ENCODE data around the gene MELTF. TPM values are rescaled to one million over a fixed set of nuclear protein-coding genes. Genes with fewer than 3 reads are reported as not detected.

Gene MELTF
- total RNA-seq, 1 experiment from 2014 or later = 9.2 TPM

DNA sequence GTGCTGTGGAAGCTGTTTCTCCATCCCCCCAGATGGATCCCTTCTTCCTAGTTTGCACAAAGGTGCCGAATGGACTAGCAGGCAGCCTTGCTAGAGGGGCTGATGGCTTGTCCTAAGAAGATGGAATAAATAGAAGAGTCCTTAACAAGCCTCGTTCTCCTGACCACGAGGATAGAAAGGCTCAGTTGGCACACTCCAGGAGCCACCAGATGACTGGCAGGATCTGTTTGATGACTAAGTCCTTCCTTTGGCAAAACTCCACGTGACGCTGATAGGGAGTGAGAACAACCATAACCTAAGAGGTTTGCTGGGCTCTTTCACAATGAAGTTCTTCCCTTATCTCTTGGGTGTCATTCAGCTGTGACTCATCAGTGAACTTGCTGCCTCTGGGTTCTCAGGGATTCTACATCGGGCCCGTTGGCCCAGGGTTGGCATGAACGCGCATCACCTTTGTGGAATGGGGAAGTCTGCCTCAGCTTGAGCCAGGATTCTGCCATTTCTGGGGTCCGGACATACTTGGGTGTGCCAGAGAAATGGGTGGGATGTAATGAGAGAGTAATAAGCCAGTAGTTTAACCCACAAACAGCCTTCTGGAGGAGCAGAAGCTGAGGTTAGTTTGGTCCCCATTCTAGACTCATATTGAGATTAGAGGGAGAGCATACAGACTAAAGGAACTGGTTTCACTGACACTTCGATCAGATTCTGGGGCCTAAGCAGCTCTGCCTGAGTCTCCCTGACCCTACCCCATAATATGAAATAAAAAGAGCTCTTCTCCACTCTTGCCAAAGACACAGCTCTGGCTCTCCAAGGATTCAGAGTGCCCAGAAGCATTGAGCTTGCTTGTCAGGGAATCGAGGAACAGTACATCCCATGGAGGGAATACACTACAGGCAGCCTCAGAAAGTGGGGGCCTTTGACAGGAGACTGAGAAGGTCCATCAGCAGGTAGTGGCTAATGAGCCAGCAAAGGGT lies 2.0 kb upstream of the MELTF start:
- no peaks in the 10 kb centered on the region for H3K36me3 Mint-ChIP-seq (ENCODE audit: insufficient read depth in 1 of 3, low read depth in 3 of 3)
- no peaks in the 10 kb centered on the region for H3K79me2 ChIP-seq (ENCODE audit: insufficient read depth, low read length)
- no peak overlapping the region for H3K4me3 Mint-ChIP-seq
- no peak overlapping the region for H2BK15ac ChIP-seq (ENCODE audit: low read depth, low read length)
- no peak overlapping the region for H2BK12ac ChIP-seq (ENCODE audit: insufficient read length, low read depth, low read length)
- H3K9ac ChIP-seq (ENCODE audit: extremely low read depth, insufficient read length, low read length) = no peak overlapping the region
- TF ChIP-seq, protein P1, sequence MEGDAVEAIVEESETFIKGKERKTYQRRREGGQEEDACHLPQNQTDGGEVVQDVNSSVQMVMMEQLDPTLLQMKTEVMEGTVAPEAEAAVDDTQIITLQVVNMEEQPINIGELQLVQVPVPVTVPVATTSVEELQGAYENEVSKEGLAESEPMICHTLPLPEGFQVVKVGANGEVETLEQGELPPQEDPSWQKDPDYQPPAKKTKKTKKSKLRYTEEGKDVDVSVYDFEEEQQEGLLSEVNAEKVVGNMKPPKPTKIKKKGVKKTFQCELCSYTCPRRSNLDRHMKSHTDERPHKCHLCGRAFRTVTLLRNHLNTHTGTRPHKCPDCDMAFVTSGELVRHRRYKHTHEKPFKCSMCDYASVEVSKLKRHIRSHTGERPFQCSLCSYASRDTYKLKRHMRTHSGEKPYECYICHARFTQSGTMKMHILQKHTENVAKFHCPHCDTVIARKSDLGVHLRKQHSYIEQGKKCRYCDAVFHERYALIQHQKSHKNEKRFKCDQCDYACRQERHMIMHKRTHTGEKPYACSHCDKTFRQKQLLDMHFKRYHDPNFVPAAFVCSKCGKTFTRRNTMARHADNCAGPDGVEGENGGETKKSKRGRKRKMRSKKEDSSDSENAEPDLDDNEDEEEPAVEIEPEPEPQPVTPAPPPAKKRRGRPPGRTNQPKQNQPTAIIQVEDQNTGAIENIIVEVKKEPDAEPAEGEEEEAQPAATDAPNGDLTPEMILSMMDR (conservative IDR thresholded peaks at IDR 0.05) = no peak
- H4K5ac ChIP-seq (ENCODE audit: insufficient read length, low read depth, low read length) = no peak overlapping the region
- no peak overlapping the region for H3K23ac ChIP-seq (ENCODE audit: insufficient read length, low read depth, low read length)
- H3K4ac ChIP-seq (ENCODE audit: low read depth, low read length) = no peak overlapping the region
- H4K8ac ChIP-seq (replicated peaks; ENCODE audit: insufficient read length, low read depth, low read length) = no peak overlapping the region
- H3K23me2 ChIP-seq (ENCODE audit: insufficient read length, low read depth, low read length, poor library complexity, severe bottlenecking) = no peaks in the 10 kb centered on the region
- H3K27me3 ChIP-seq (ENCODE audit: insufficient read depth, low read length) = no peaks in the 10 kb centered on the region; the same call in 1 of the 2 replicates
- H4K91ac ChIP-seq (ENCODE audit: insufficient read length, low read depth, low read length) = no peak overlapping the region
- H3K27ac Mint-ChIP-seq = no peak overlapping the region
- no peak overlapping the region for H3K18ac ChIP-seq (ENCODE audit: insufficient read length, low read depth, low read length)
- peaks cover 3% of the 10 kb centered on the region in 2 experiments; a peak in 2 of 5 replicates for H3K9me3 Mint-ChIP-seq
- peaks cover 43% of the 10 kb centered on the region for H3K27me3 Mint-ChIP-seq (ENCODE audit: low read depth)
- no peak overlapping the region for H2AFZ ChIP-seq (ENCODE audit: low read length)
- no peak overlapping the region for H3T11ph ChIP-seq (ENCODE audit: low read length)
- no peaks in the 10 kb centered on the region for H4K20me1 ChIP-seq (ENCODE audit: control insufficient read depth, insufficient read depth, insufficient read length)
- H2AK5ac ChIP-seq (ENCODE audit: insufficient read length, low read length) = no peak overlapping the region
- no peak overlapping the region for H2BK20ac ChIP-seq (ENCODE audit: low read depth, low read length, poor library complexity, severe bottlenecking)
- whole genome bisulfite sequencing (ENCODE audit: extremely low coverage, insufficient read length, low lambda C conversion rate) = no CpG with 5 or more reads among the region's 12 CpGs
- no peak overlapping the region for H3K56ac ChIP-seq (ENCODE audit: insufficient read length, low read depth, low read length)
- H2BK5ac ChIP-seq (ENCODE audit: insufficient read length, low read length) = no peak overlapping the region
- no peaks in the 10 kb centered on the region for H3K9me3 ChIP-seq (ENCODE audit: control insufficient read depth, low read depth, low read length)
- H3K4me1 Mint-ChIP-seq = peaks cover 3 to 8% of the 10 kb centered on the region in 2 experiments; a peak in 2 of 4 replicates
- no peaks in the 10 kb centered on the region; the same call in 1 of the 2 replicates for H3K4me1 ChIP-seq (ENCODE audit: insufficient read depth, low read length)
- no peak overlapping the region for H3K4me2 ChIP-seq (ENCODE audit: insufficient read depth, insufficient read length, low read length)
- no peak overlapping the region for H3K27ac ChIP-seq (ENCODE audit: insufficient read length, low read depth, low read length)
- no peak overlapping the region for H3K14ac ChIP-seq (ENCODE audit: insufficient read depth, low read length)
- no peak overlapping the region for H2BK120ac ChIP-seq (ENCODE audit: low read depth, low read length, poor library complexity, severe bottlenecking)
- DNase-seq = no peak
- H3K79me1 ChIP-seq (ENCODE audit: insufficient read depth, low read depth, low read length, poor library complexity, severe bottlenecking) = no peaks in the 10 kb centered on the region

Data from H9 (cell line).